GM23338 (cell line): ENCODE results near the gene SLC43A2. TPM values are rescaled to one million over a fixed set of nuclear protein-coding genes. Genes with fewer than 3 reads are reported as not detected.

Experiments used
- CREB1 ChIP-seq: fragments of 250-450 bp; sonication (Bioruptor Pico); IDR thresholded peaks from 2 replicates; pipeline ENCODE4 v1.5.0; 2020; ENCODE audit warnings: low read depth, mild to moderate bottlenecking, moderate library complexity
- EZH2phosphoT487 ChIP-seq: fragments of 200-600 bp; sonication (generic); IDR thresholded peaks from one replicate; pipeline ENCODE4 v1.8.1; 2018; ENCODE audit warnings: antibody characterized with exemption; ENCODE audit not compliant: unreplicated experiment
- JUNB ChIP-seq: IDR thresholded peaks from one replicate; pipeline ENCODE4 v1.6.1; 2016; ENCODE audit warnings: antibody characterized with exemption; ENCODE audit not compliant: unreplicated experiment
- NANOG ChIP-seq: IDR thresholded peaks from 2 replicates; pipeline ENCODE4 v1.6.1; 2016; ENCODE audit warnings: antibody characterized with exemption, borderline replicate concordance
- POLR2AphosphoS5 ChIP-seq: IDR thresholded peaks from 2 replicates; pipeline ENCODE4 v1.6.1; 2016; ENCODE audit warnings: antibody characterized with exemption, low read depth
- ZNF114 ChIP-seq: fragments of 250-450 bp; sonication (Bioruptor Pico); IDR thresholded peaks from 2 replicates; pipeline ENCODE4 v1.5.0; 2020; ENCODE audit warnings: mild to moderate bottlenecking, moderate library complexity
- polyA plus RNA-seq: library from polyadenylated mRNA; unstranded; fragments of >200 nt; fragmentation: Nextera tagmentation; extraction: Ambion mirVana; gene quantifications from 2 replicates; pipeline ENCODE4 v1.2.1, GENCODE V29; 2016
- total RNA-seq: library from RNA; depleted of rRNA; stranded (reverse); fragments of >200 nt; shearing (Covaris generic); gene quantifications from 2 replicates; pipeline ENCODE4 v1.2.3, GENCODE V29; 2014
- TF ChIP-seq, protein P1 (sequence below): fragments of 250-450 bp; sonication (Bioruptor Pico); IDR thresholded peaks from 2 replicates; pipeline ENCODE4 v1.5.0; 2020; ENCODE audit warnings: mild to moderate bottlenecking, moderate library complexity
- TF ChIP-seq, protein P2 (sequence below): IDR thresholded peaks from one replicate; pipeline ENCODE4 v1.6.1; 2018; ENCODE audit warnings: antibody characterized with exemption; ENCODE audit not compliant: unreplicated experiment
- TF ChIP-seq, protein P3 (sequence below), 2 experiments: fragments of 200-600 bp in 1 of 2; sonication (generic) in 1 of 2; conservative IDR thresholded peaks; 2 replicates each; pipeline versions ENCODE4 v1.5.1 to v1.6.1; 2016 to 2017; ENCODE audit warnings: antibody characterized with exemption in 2 of 2, low read depth in 2 of 2, mild to moderate bottlenecking in 2 of 2, moderate library complexity in 1 of 2

SLC43A2 gene
- total and polyA plus RNA-seq, 2 experiments from 2014 or later, result 2.2 to 9.8 TPM

DNA sequence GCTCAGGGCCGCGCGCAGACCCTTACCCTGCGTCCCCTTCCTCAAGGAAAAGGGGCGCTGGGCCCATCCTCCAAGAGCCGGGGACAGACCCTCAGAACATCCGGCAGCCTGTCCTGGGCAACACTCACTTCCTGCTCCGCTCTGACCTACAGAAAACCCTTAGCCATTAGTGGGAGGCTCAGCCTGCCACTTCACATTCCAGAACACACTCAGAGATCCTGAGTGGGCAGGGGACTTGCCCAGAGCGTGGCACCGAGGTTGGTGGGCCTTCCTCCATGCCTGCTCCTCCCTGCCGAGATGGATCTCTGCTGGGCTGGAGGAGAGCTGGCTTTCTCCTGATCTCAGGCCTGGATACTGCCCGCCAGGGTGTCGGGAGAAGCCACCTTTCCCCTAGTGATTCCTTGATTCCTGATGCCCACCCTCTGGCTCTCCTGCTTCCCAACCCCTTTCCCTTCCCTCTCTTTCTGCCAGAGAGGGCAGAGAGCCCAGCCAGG lies 15.4 kb upstream of the SLC43A2 start (continued):
- TF ChIP-seq, protein P1, sequence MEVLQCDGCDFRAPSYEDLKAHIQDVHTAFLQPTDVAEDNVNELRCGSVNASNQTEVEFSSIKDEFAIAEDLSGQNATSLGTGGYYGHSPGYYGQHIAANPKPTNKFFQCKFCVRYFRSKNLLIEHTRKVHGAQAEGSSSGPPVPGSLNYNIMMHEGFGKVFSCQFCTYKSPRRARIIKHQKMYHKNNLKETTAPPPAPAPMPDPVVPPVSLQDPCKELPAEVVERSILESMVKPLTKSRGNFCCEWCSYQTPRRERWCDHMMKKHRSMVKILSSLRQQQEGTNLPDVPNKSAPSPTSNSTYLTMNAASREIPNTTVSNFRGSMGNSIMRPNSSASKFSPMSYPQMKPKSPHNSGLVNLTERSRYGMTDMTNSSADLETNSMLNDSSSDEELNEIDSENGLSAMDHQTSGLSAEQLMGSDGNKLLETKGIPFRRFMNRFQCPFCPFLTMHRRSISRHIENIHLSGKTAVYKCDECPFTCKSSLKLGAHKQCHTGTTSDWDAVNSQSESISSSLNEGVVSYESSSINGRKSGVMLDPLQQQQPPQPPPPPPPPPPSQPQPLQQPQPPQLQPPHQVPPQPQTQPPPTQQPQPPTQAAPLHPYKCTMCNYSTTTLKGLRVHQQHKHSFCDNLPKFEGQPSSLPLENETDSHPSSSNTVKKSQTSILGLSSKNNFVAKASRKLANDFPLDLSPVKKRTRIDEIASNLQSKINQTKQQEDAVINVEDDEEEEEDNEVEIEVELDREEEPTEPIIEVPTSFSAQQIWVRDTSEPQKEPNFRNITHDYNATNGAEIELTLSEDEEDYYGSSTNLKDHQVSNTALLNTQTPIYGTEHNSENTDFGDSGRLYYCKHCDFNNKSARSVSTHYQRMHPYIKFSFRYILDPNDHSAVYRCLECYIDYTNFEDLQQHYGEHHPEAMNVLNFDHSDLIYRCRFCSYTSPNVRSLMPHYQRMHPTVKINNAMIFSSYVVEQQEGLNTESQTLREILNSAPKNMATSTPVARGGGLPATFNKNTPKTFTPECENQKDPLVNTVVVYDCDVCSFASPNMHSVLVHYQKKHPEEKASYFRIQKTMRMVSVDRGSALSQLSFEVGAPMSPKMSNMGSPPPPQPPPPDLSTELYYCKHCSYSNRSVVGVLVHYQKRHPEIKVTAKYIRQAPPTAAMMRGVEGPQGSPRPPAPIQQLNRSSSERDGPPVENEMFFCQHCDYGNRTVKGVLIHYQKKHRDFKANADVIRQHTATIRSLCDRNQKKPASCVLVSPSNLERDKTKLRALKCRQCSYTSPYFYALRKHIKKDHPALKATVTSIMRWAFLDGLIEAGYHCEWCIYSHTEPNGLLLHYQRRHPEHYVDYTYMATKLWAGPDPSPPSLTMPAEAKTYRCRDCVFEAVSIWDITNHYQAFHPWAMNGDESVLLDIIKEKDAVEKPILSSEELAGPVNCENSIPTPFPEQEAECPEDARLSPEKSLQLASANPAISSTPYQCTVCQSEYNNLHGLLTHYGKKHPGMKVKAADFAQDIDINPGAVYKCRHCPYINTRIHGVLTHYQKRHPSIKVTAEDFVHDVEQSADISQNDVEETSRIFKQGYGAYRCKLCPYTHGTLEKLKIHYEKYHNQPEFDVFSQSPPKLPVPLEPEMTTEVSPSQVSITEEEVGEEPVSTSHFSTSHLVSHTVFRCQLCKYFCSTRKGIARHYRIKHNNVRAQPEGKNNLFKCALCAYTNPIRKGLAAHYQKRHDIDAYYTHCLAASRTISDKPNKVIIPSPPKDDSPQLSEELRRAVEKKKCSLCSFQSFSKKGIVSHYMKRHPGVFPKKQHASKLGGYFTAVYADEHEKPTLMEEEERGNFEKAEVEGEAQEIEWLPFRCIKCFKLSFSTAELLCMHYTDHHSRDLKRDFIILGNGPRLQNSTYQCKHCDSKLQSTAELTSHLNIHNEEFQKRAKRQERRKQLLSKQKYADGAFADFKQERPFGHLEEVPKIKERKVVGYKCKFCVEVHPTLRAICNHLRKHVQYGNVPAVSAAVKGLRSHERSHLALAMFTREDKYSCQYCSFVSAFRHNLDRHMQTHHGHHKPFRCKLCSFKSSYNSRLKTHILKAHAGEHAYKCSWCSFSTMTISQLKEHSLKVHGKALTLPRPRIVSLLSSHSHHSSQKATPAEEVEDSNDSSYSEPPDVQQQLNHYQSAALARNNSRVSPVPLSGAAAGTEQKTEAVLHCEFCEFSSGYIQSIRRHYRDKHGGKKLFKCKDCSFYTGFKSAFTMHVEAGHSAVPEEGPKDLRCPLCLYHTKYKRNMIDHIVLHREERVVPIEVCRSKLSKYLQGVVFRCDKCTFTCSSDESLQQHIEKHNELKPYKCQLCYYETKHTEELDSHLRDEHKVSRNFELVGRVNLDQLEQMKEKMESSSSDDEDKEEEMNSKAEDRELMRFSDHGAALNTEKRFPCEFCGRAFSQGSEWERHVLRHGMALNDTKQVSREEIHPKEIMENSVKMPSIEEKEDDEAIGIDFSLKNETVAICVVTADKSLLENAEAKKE (CRISPR knock-in tag), result no peak
- no peak for TF ChIP-seq NANOG
- TF ChIP-seq CREB1 (CRISPR knock-in tag), result no peak
- no peak for TF ChIP-seq POLR2AphosphoS5
- TF ChIP-seq, protein P2, sequence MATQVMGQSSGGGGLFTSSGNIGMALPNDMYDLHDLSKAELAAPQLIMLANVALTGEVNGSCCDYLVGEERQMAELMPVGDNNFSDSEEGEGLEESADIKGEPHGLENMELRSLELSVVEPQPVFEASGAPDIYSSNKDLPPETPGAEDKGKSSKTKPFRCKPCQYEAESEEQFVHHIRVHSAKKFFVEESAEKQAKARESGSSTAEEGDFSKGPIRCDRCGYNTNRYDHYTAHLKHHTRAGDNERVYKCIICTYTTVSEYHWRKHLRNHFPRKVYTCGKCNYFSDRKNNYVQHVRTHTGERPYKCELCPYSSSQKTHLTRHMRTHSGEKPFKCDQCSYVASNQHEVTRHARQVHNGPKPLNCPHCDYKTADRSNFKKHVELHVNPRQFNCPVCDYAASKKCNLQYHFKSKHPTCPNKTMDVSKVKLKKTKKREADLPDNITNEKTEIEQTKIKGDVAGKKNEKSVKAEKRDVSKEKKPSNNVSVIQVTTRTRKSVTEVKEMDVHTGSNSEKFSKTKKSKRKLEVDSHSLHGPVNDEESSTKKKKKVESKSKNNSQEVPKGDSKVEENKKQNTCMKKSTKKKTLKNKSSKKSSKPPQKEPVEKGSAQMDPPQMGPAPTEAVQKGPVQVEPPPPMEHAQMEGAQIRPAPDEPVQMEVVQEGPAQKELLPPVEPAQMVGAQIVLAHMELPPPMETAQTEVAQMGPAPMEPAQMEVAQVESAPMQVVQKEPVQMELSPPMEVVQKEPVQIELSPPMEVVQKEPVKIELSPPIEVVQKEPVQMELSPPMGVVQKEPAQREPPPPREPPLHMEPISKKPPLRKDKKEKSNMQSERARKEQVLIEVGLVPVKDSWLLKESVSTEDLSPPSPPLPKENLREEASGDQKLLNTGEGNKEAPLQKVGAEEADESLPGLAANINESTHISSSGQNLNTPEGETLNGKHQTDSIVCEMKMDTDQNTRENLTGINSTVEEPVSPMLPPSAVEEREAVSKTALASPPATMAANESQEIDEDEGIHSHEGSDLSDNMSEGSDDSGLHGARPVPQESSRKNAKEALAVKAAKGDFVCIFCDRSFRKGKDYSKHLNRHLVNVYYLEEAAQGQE, result no peak
- no peak for TF ChIP-seq EZH2phosphoT487
- TF ChIP-seq, protein P3, sequence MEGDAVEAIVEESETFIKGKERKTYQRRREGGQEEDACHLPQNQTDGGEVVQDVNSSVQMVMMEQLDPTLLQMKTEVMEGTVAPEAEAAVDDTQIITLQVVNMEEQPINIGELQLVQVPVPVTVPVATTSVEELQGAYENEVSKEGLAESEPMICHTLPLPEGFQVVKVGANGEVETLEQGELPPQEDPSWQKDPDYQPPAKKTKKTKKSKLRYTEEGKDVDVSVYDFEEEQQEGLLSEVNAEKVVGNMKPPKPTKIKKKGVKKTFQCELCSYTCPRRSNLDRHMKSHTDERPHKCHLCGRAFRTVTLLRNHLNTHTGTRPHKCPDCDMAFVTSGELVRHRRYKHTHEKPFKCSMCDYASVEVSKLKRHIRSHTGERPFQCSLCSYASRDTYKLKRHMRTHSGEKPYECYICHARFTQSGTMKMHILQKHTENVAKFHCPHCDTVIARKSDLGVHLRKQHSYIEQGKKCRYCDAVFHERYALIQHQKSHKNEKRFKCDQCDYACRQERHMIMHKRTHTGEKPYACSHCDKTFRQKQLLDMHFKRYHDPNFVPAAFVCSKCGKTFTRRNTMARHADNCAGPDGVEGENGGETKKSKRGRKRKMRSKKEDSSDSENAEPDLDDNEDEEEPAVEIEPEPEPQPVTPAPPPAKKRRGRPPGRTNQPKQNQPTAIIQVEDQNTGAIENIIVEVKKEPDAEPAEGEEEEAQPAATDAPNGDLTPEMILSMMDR (conservative IDR thresholded peaks at IDR 0.05; ENCODE audit: low read depth in 2 of 2), result no peak
- no peak for TF ChIP-seq ZNF114 (CRISPR knock-in tag)
- no peak for TF ChIP-seq JUNB
